Measurements from ENCODE around the gene CDK5RAP2.

- no peak for TF ChIP-seq CTCF (IDR thresholded peaks at IDR 0.05; ENCODE audit: low read depth, low read length)
- TF ChIP-seq MAX (IDR thresholded peaks at IDR 0.05; ENCODE audit: low read depth, low read length): peak; percentile 22; the same call in 1 of the 2 replicates
Measured at GRCh38 chr9:120393386-120394057, 186.4 kb downstream of the CDK5RAP2 start.

Measured in NB4 (cell line).